SK-N-SH treated with all-trans-retinoic acid at 6 μM for 48 hours (cell line): ENCODE results near the gene PLEKHM3.

Experiments used
- ATAC-seq: fragments of 200-7000 bp; cut with Tn5 transposase; 3 replicates; pipeline ENCODE4 v1.9.1; 2020; ENCODE audit warnings: mild to moderate bottlenecking, moderate library complexity
- ARNTL ChIP-seq: fragments of 450-650 bp; formaldehyde crosslinking; IDR thresholded peaks from 2 replicates; pipeline ENCODE4 v1.5.0; 2020; ENCODE audit warnings: low read depth, mild to moderate bottlenecking, moderate library complexity, borderline replicate concordance
- BACH2 ChIP-seq: fragments of 250-450 bp; sonication (Bioruptor Pico); IDR thresholded peaks from 2 replicates; pipeline ENCODE4 v1.9.0; 2021; ENCODE audit warnings: mild to moderate bottlenecking, borderline replicate concordance
- CSDC2 ChIP-seq: fragments of 250-450 bp; sonication (Bioruptor Pico); IDR thresholded peaks from 2 replicates; pipeline ENCODE4 v1.5.0; 2020; ENCODE audit warnings: mild to moderate bottlenecking, moderate library complexity
- ESRRG ChIP-seq: fragments of 250-450 bp; sonication (Bioruptor Pico); IDR thresholded peaks from 2 replicates; pipeline ENCODE4 v1.6.1; 2021; ENCODE audit warnings: mild to moderate bottlenecking
- GLIS3 ChIP-seq: fragments of 250-450 bp; sonication (Bioruptor Pico); IDR thresholded peaks from 2 replicates; pipeline ENCODE4 v1.5.0; 2020; ENCODE audit warnings: mild to moderate bottlenecking, moderate library complexity
- ISL1 ChIP-seq: fragments of 250-450 bp; sonication (Bioruptor Pico); IDR thresholded peaks from 2 replicates; pipeline ENCODE4 v2.1.2; 2022; ENCODE audit warnings: mild to moderate bottlenecking, moderate library complexity
- OSR1 ChIP-seq: fragments of 250-450 bp; sonication (Bioruptor Pico); IDR thresholded peaks from 2 replicates; pipeline ENCODE4 v1.8.0; 2022; ENCODE audit warnings: moderate library complexity, mild to moderate bottlenecking, inconsistent platforms
- PPARA ChIP-seq: fragments of 250-450 bp; sonication (Bioruptor Pico); IDR thresholded peaks from 2 replicates; pipeline ENCODE4 v1.5.0; 2020; ENCODE audit warnings: mild to moderate bottlenecking, borderline replicate concordance
- RARB ChIP-seq: fragments of 250-450 bp; sonication (Bioruptor Pico); IDR thresholded peaks from 2 replicates; pipeline ENCODE4 v1.8.0; 2021; ENCODE audit warnings: mild to moderate bottlenecking, moderate library complexity
- SNAI2 ChIP-seq: fragments of 250-450 bp; sonication (Bioruptor Pico); IDR thresholded peaks from 2 replicates; pipeline ENCODE4 v1.5.0; 2020; ENCODE audit warnings: mild to moderate bottlenecking, moderate library complexity
- TCF4 ChIP-seq: fragments of 250-450 bp; sonication (Bioruptor Pico); IDR thresholded peaks from 2 replicates; pipeline ENCODE4 v1.8.0; 2021; ENCODE audit warnings: mild to moderate bottlenecking, moderate library complexity, borderline replicate concordance
- TOX ChIP-seq: fragments of 250-450 bp; sonication (Bioruptor Pico); IDR thresholded peaks from 2 replicates; pipeline ENCODE4 v1.8.0; 2021; ENCODE audit warnings: mild to moderate bottlenecking, moderate library complexity, borderline replicate concordance
- ZC3H10 ChIP-seq: fragments of 250-450 bp; sonication (Bioruptor Pico); IDR thresholded peaks from 2 replicates; pipeline ENCODE4 v1.5.1; 2021; ENCODE audit warnings: mild to moderate bottlenecking, moderate library complexity
- ZFP3 ChIP-seq: fragments of 250-450 bp; sonication (Bioruptor Pico); IDR thresholded peaks from 2 replicates; pipeline ENCODE4 v1.5.0; 2020; ENCODE audit warnings: mild to moderate bottlenecking, moderate library complexity
- ZFP30 ChIP-seq: fragments of 450-650 bp; formaldehyde crosslinking; IDR thresholded peaks from 2 replicates; pipeline ENCODE4 v1.5.0; 2022; ENCODE audit warnings: mild to moderate bottlenecking, moderate library complexity
- ZNF565 ChIP-seq: fragments of 450-650 bp; formaldehyde crosslinking; conservative IDR thresholded peaks from 2 replicates; pipeline ENCODE4 v1.5.0; 2020; ENCODE audit warnings: low read depth, mild to moderate bottlenecking, moderate library complexity
- ZNF70 ChIP-seq: fragments of 450-650 bp; formaldehyde crosslinking; IDR thresholded peaks from 2 replicates; pipeline ENCODE4 v1.5.0; 2020; ENCODE audit warnings: mild to moderate bottlenecking, moderate library complexity
- ZNF8 ChIP-seq: fragments of 450-650 bp; formaldehyde crosslinking; IDR thresholded peaks from 2 replicates; pipeline ENCODE4 v1.5.0; 2020; ENCODE audit warnings: mild to moderate bottlenecking, moderate library complexity
- TF ChIP-seq, protein P1 (sequence below): fragments of 250-450 bp; sonication (Bioruptor Pico); IDR thresholded peaks from 2 replicates; pipeline ENCODE4 v1.5.0; 2020; ENCODE audit warnings: mild to moderate bottlenecking, moderate library complexity
- TF ChIP-seq, protein P2 (sequence below): fragments of 250-450 bp; sonication (Bioruptor Pico); IDR thresholded peaks from 2 replicates; pipeline ENCODE4 v1.5.1; 2020; ENCODE audit warnings: low read depth, mild to moderate bottlenecking, moderate library complexity
- TF ChIP-seq, protein P3 (sequence below): fragments of 250-450 bp; sonication (Bioruptor Pico); IDR thresholded peaks from 2 replicates; pipeline ENCODE4 v1.8.0; 2020; ENCODE audit warnings: mild to moderate bottlenecking, moderate library complexity, borderline replicate concordance

Gene PLEKHM3

DNA sequence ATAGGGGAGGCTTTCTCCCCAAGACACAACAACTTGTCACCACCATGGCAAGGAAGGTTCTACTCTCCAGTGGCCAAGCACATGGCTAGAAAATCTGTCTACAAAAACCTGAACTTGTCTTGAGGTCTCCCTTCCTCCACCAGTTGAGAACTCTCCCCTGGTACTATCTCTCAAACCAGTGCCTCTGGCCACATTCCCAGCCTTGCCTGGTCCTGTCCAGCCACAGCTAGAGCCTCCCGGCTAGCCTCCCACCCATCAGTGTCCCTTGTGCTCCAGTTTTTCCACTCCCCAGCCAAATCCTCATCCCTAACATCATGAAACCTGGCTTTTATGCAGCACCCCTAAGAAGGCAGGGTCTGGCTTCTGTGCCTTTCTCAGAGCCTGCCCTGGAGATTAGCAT lies 234.4 kb downstream of the PLEKHM3 start:
- TF ChIP-seq PPARA (CRISPR knock-in tag): no peak
- no peak for TF ChIP-seq CSDC2
- no peak for TF ChIP-seq ZNF565 (CRISPR knock-in tag)
- ATAC-seq: no peak

DNA sequence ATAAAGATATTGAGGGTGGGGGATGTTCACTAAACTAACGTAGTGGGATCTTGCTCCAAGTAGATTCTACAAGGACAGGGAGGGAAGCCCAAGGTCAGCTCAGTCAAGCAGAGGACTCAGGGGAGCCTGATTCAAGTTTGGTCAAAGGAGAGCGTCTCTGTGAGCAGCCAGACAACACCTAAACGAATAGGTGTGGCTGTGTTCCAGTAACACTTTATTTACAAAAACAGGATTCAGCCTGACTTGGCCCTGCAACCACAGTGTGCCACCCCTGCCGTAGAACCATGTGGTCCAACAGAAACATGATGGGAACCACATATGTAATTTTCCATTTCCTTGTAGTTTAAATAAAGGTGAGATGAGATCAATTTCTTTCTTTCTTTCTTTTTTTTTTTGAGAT lies 237.5 kb downstream of the PLEKHM3 start:
- no peak for TF ChIP-seq CSDC2
- no peak for TF ChIP-seq ZFP30 (CRISPR knock-in tag)
- no peak for TF ChIP-seq BACH2 (CRISPR knock-in tag)
- TF ChIP-seq PPARA (CRISPR knock-in tag): no peak
- no peak for TF ChIP-seq SNAI2
- no peak for TF ChIP-seq TOX (CRISPR knock-in tag)
- TF ChIP-seq ARNTL (CRISPR knock-in tag): no peak
- TF ChIP-seq TCF4 (CRISPR knock-in tag): no peak
- no peak for TF ChIP-seq ZFP3 (CRISPR knock-in tag)
- no peak for TF ChIP-seq ESRRG (CRISPR knock-in tag)
- TF ChIP-seq OSR1 (CRISPR knock-in tag): no peak
- TF ChIP-seq, protein P1, sequence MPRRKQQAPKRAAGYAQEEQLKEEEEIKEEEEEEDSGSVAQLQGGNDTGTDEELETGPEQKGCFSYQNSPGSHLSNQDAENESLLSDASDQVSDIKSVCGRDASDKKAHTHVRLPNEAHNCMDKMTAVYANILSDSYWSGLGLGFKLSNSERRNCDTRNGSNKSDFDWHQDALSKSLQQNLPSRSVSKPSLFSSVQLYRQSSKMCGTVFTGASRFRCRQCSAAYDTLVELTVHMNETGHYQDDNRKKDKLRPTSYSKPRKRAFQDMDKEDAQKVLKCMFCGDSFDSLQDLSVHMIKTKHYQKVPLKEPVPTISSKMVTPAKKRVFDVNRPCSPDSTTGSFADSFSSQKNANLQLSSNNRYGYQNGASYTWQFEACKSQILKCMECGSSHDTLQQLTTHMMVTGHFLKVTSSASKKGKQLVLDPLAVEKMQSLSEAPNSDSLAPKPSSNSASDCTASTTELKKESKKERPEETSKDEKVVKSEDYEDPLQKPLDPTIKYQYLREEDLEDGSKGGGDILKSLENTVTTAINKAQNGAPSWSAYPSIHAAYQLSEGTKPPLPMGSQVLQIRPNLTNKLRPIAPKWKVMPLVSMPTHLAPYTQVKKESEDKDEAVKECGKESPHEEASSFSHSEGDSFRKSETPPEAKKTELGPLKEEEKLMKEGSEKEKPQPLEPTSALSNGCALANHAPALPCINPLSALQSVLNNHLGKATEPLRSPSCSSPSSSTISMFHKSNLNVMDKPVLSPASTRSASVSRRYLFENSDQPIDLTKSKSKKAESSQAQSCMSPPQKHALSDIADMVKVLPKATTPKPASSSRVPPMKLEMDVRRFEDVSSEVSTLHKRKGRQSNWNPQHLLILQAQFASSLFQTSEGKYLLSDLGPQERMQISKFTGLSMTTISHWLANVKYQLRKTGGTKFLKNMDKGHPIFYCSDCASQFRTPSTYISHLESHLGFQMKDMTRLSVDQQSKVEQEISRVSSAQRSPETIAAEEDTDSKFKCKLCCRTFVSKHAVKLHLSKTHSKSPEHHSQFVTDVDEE: no peak
- no peak for TF ChIP-seq ZNF70 (CRISPR knock-in tag)
- TF ChIP-seq, protein P2, sequence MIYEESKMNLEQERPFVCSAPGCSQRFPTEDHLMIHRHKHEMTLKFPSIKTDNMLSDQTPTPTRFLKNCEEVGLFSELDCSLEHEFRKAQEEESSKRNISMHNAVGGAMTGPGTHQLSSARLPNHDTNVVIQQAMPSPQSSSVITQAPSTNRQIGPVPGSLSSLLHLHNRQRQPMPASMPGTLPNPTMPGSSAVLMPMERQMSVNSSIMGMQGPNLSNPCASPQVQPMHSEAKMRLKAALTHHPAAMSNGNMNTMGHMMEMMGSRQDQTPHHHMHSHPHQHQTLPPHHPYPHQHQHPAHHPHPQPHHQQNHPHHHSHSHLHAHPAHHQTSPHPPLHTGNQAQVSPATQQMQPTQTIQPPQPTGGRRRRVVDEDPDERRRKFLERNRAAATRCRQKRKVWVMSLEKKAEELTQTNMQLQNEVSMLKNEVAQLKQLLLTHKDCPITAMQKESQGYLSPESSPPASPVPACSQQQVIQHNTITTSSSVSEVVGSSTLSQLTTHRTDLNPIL (CRISPR knock-in tag): no peak
- no peak for ATAC-seq

DNA sequence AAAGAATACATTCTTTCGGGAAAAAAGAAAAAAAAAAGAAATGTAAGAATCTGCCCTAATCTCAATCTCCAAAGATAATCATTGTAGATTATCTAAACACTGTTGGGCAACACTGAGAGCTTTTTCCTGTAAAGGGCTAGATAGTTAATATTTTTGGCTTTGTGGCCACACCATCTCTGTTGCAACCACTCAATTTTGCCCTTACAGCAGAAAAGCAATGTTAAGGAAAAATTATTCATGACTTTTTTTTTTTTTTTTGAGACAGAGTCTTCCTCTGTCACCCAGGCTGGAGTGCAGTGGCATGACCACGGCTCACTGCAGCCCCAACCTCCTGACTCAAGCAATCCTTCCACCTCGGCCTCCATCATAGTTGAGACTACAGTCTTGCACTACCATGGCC lies 238.3 kb downstream of the PLEKHM3 start:
- ATAC-seq: no peak

More for the DNA sequence above, 238.3 kb downstream of the PLEKHM3 start:
- TF ChIP-seq ESRRG (CRISPR knock-in tag) (no peak), ZC3H10 (CRISPR knock-in tag) (no peak), ZNF70 (CRISPR knock-in tag) (no peak), TCF4 (CRISPR knock-in tag) (no peak), RARB (CRISPR knock-in tag) (no peak), GLIS3 (CRISPR knock-in tag) (no peak), SNAI2 (no peak), ISL1 (CRISPR knock-in tag) (no peak), ZNF8 (CRISPR knock-in tag) (no peak), BACH2 (CRISPR knock-in tag) (no peak)
- TF ChIP-seq, protein P3, sequence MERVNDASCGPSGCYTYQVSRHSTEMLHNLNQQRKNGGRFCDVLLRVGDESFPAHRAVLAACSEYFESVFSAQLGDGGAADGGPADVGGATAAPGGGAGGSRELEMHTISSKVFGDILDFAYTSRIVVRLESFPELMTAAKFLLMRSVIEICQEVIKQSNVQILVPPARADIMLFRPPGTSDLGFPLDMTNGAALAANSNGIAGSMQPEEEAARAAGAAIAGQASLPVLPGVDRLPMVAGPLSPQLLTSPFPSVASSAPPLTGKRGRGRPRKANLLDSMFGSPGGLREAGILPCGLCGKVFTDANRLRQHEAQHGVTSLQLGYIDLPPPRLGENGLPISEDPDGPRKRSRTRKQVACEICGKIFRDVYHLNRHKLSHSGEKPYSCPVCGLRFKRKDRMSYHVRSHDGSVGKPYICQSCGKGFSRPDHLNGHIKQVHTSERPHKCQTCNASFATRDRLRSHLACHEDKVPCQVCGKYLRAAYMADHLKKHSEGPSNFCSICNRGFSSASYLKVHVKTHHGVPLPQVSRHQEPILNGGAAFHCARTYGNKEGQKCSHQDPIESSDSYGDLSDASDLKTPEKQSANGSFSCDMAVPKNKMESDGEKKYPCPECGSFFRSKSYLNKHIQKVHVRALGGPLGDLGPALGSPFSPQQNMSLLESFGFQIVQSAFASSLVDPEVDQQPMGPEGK (CRISPR knock-in tag): no peak
- TF ChIP-seq, protein P2 (CRISPR knock-in tag): no peak
- TF ChIP-seq, protein P1: no peak
